Ovary (tissue), 9 donors: Measurements from ENCODE around the gene TEKT3. TPM values are rescaled to one million over a fixed set of nuclear protein-coding genes. Genes with fewer than 3 reads are reported as not detected.

ENCODE experiments used
- DNase-seq, 5 donors: peaks; one replicate each; pipeline ENCODE4 v3.0.0-alpha.2; 2019 to 2020
- H3K27ac ChIP-seq, 2 donors: fragments of 200-600 bp; one replicate each; pipeline versions ENCODE4 v1.5.1 to v1.8.0; 2019 to 2022
- H3K27me3 ChIP-seq: fragments of 200-600 bp; one replicate; pipeline ENCODE4 v1.8.0; 2022
- H3K36me3 ChIP-seq: fragments of 200-600 bp; sonication (generic); one replicate; pipeline ENCODE4 v1.5.1; 2019
- H3K4me1 ChIP-seq: one replicate; pipeline ENCODE4 v1.8.1; 2013; ENCODE audit warnings: mild to moderate bottlenecking, moderate library complexity; ENCODE audit not compliant: insufficient read depth
- H3K4me3 ChIP-seq: fragments of 200-600 bp; sonication (generic); one replicate; pipeline ENCODE4 v1.5.1; 2017
- H3K9me3 ChIP-seq, 2 donors: fragments of 200-600 bp in 1 of 2; sonication (generic) in 1 of 2; one replicate each; pipeline versions ENCODE4 v1.5.1 to v1.8.1; 2013 to 2019; ENCODE audit warnings: mild to moderate bottlenecking in 1 of 2, moderate library complexity in 1 of 2
- EP300 ChIP-seq: sonication (generic); formaldehyde crosslinking; IDR thresholded peaks from one replicate; pipeline ENCODE4 v1.6.1; 2017; ENCODE audit warnings: antibody characterized with exemption
- POLR2A ChIP-seq: fragments of 450-650 bp; IDR thresholded peaks from one replicate; pipeline ENCODE4 v1.6.1; 2017; ENCODE audit warnings: antibody characterized with exemption, mild to moderate bottlenecking, moderate library complexity
- WGBS, 3 donors: extraction: QIAGEN DNeasy Blood & Tissue Kit in 1 of 3; methylation state at CpG; one replicate each; pipeline versions ENCODE4 v1.1.5 to v1.1.7; 2013 to 2017; 5-methylcytosine and 5-hydroxymethylcytosine counted together
- intact Hi-C, 4 donors: fragments of 100-400 bp; cut with DNase I; formaldehyde crosslinking; loops; one replicate each; pipeline versions ENCODE4 v1.11.0 to v1.15.1; 2022 to 2023
- polyA plus RNA-seq, 2 donors: library from polyadenylated mRNA; stranded (reverse); fragments of 200-250 nt in 1 of 2; fragments of 350-450 nt in 1 of 2; fragmentation: Illumina TruSeq in 1 of 2; extraction: RNeasy Lipid Tissue Mini Kit (QIAGEN cat#74804) in 1 of 2; gene quantifications; one replicate each; pipeline ENCODE4 v1.2.3, GENCODE V29; 2013 to 2014
- total RNA-seq, 7 donors: library from RNA; depleted of rRNA in 2 of 7; stranded (reverse); fragments of >200 nt in 2 of 7; fragmentation: NEBNext Ultra II Directional in 3 of 7; extraction: Animal tissue kit (Norgen Biotek cat#: 25700) in 3 of 7; gene quantifications; one replicate each; pipeline versions ENCODE4 v1.1.0 to v1.2.4, GENCODE V29; 2016 to 2023
- TF ChIP-seq, protein P1 (sequence below), 3 donors: fragments of 450-650 bp in 2 of 3; fragments of 200-600 bp in 1 of 3; IDR thresholded peaks; one replicate each; pipeline versions ENCODE4 v1.5.1 to v1.8.0; 2016 to 2022; ENCODE audit warnings: antibody characterized with exemption in 3 of 3, mild to moderate bottlenecking in 1 of 3
- donor health status: DM: no; HTN: no; CAD: no; lungs with moderate emphysema.
- donor health status: DM: no; HTN: no; CAD: no.
- donor health status: Bipolar disorder and iron deficiency.
- donor health status: DM: yes; HTN: yes; CAD: no.
- donor health status: DM: no; HTN: no; CAD: no.
- donor health status: DM: yes; HTN: yes; CAD: no.

Gene TEKT3
- total and polyA plus RNA-seq, 9 donors, result 0.72 to 4.0 (median 1.6) TPM

- intact Hi-C loops, result loop anchor here in 1 of 4 donors (5.0 kb wide), 1 partner anchor 144 kb away; no protein-coding TSS in a partner anchor
- TF ChIP-seq, protein P1, sequence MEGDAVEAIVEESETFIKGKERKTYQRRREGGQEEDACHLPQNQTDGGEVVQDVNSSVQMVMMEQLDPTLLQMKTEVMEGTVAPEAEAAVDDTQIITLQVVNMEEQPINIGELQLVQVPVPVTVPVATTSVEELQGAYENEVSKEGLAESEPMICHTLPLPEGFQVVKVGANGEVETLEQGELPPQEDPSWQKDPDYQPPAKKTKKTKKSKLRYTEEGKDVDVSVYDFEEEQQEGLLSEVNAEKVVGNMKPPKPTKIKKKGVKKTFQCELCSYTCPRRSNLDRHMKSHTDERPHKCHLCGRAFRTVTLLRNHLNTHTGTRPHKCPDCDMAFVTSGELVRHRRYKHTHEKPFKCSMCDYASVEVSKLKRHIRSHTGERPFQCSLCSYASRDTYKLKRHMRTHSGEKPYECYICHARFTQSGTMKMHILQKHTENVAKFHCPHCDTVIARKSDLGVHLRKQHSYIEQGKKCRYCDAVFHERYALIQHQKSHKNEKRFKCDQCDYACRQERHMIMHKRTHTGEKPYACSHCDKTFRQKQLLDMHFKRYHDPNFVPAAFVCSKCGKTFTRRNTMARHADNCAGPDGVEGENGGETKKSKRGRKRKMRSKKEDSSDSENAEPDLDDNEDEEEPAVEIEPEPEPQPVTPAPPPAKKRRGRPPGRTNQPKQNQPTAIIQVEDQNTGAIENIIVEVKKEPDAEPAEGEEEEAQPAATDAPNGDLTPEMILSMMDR (IDR thresholded peaks at IDR 0.05), result no peak
- TF ChIP-seq EP300, result no peak
- no peak for TF ChIP-seq POLR2A
- Histone ChIP-seq H3K4me1 (peaks cover 2% of the 10 kb centered on the region), H3K9me3 (no peaks in the 10 kb centered on the region), H3K27ac (no peak overlapping the region), H3K36me3 (no peaks in the 10 kb centered on the region), H3K4me3 (no peak overlapping the region), H3K27me3 (no peaks in the 10 kb centered on the region)
- DNase-seq, result no peak
- WGBS, 3 donors, result 90 to 96% (median 90%) methylated on average over 7 of the region's 7 CpGs
Observed at GRCh38 chr17:15308758-15309157, 32.6 kb downstream of the TEKT3 start.

GRCh38 chr17:15307710-15308111 is 33.7 kb downstream of the TEKT3 start:
- WGBS, 3 donors, result 17 to 24% (median 23%) methylated on average over 4 of the region's 4 CpGs
- peak in 2 of 5 donors; percentile 41 to 51 for DNase-seq
- no peak overlapping the region for H3K27ac ChIP-seq
- no peak overlapping the region for H3K4me3 ChIP-seq
- no peaks in the 10 kb centered on the region for H3K27me3 ChIP-seq
- no peak for TF ChIP-seq POLR2A
- TF ChIP-seq, protein P1 (IDR thresholded peaks at IDR 0.05), result no peak
- no peak for TF ChIP-seq EP300
- intact Hi-C loops, result loop anchor here in 1 of 4 donors (5.0 kb wide), 1 partner anchor 145 kb away; no protein-coding TSS in a partner anchor
- no peaks in the 10 kb centered on the region for H3K9me3 ChIP-seq
- H3K4me1 ChIP-seq, result peaks cover 2% of the 10 kb centered on the region
- H3K36me3 ChIP-seq, result no peaks in the 10 kb centered on the region

DNA sequence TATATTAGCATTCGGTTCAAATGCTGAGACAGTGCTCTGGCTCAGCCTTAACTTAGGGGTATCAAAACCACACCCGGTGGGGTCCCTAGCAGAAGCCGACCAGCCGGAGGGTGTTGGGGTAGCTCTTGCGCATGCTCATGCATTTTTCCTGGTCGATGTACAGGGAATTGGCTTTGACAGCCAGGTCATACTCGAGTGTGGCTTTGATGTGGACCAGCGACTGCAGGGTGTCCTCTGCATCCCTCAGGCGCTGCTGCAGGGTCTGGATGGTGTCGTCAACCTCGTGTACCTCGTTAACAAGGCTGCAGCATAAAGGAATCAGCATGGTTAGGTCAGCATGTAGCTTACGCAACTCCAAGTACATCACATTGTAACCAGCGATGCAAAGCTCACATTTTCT is 37.5 kb downstream of the TEKT3 start:
- Histone ChIP-seq H3K9me3 (no peaks in the 10 kb centered on the region), H3K27me3 (no peaks in the 10 kb centered on the region), H3K4me3 (no peak overlapping the region), H3K27ac (no peak overlapping the region), H3K36me3 (no peaks in the 10 kb centered on the region), H3K4me1 (peaks cover 2% of the 10 kb centered on the region)
- 90 to 93% (median 93%) methylated on average over 14 of the region's 14 CpGs for WGBS, 3 donors
- intact Hi-C loops, result no loop called here
- TF ChIP-seq, protein P1 (IDR thresholded peaks at IDR 0.05), result no peak
- TF ChIP-seq POLR2A, result no peak
- TF ChIP-seq EP300, result no peak
- no peak for DNase-seq

- DNase-seq, result no peak
- no peak overlapping the region for H3K4me3 ChIP-seq
- no peak overlapping the region for H3K27ac ChIP-seq
- peaks cover 2% of the 10 kb centered on the region for H3K4me1 ChIP-seq
- 49 to 63% (median 52%) methylated on average over 3 of the region's 3 CpGs for WGBS, 3 donors
- no peaks in the 10 kb centered on the region for H3K27me3 ChIP-seq
- H3K9me3 ChIP-seq, result no peaks in the 10 kb centered on the region
- TF ChIP-seq EP300, result no peak
- no peak for TF ChIP-seq POLR2A
- TF ChIP-seq, protein P1 (IDR thresholded peaks at IDR 0.05), result no peak
- no peaks in the 10 kb centered on the region for H3K36me3 ChIP-seq
- intact Hi-C loops, result no loop called here
Observed at GRCh38 chr17:15303268-15303667, 38.1 kb downstream of the TEKT3 start.
